Transverse colon (tissue), 4 donors: ENCODE data around the gene CRTC2.

Source experiments
- CTCF ChIP-seq, 5 experiments: fragments of 200-600 bp in 3 of 5; fragments of 450-650 bp in 2 of 5; sonication (generic) in 3 of 5; IDR thresholded peaks; 1 replicate in 2 of 5; 2 replicates in 3 of 5; pipeline ENCODE4 v1.5.1; 2016 to 2017; ENCODE audit warnings: antibody characterized with exemption in 5 of 5, inconsistent platforms in 3 of 5, mild to moderate bottlenecking in 2 of 5, moderate library complexity in 1 of 5
- POLR2A ChIP-seq: fragments of 450-650 bp; IDR thresholded peaks from one replicate; pipeline ENCODE4 v1.6.1; 2016; ENCODE audit warnings: antibody characterized with exemption, mild to moderate bottlenecking, moderate library complexity
- POLR2AphosphoS5 ChIP-seq, 3 donors: sonication (generic); formaldehyde crosslinking; IDR thresholded peaks; one replicate each; pipeline ENCODE4 v1.6.1; 2016; ENCODE audit warnings: antibody characterized with exemption in 3 of 3

DNA sequence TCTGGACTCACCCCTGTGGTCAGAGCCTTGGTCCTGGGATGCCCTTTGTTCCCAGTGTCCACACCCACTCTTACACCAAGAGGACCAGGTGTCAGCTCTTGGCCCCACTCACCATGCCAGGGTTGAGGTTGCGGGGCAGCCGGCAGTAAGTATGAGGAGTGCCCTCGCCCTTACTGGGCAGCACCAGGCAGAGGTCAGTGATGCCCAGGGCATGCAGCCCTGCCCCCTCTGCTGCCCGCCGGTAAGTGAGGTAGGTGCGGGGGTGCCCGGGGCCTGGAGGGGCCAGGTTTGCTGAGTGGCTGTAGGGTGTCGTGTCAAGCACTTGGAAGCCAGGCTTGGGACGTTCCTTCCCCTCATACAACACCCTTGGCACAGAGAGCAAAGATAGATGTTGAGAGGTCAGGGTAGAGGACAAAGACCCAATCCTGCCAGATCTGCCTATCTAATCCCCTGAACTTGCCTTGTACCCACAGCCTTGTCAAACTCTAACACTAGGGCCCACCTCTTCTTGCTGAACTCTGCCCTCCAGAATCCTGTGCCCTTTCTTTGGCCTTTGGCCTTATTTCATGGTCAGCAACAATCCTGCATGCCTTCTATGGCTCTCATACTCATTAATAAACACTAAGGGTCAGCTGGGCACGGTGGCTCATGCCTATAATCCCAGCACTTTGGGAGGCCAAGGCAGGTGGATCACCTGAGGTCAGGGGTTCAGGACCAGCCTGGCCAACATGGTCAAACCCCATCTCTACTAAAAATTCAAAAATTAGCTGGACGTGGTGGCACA is 15.5 kb downstream of the CRTC2 start:
- no peak for TF ChIP-seq CTCF (IDR thresholded peaks at IDR 0.05)
- no peak for TF ChIP-seq POLR2A
- TF ChIP-seq POLR2AphosphoS5 (IDR thresholded peaks at IDR 0.05) = no peak
